CD14-positive monocyte (primary cell): Measurements from ENCODE around the gene FNDC5. TPM values are rescaled to one million over a fixed set of nuclear protein-coding genes. Genes with fewer than 3 reads are reported as not detected.

Experiments used
- DNase-seq, 3 donors: peaks; one replicate each; pipeline ENCODE4 v3.0.0-alpha.2; 2011 to 2022
- H2AFZ ChIP-seq: 2 replicates; pipeline ENCODE4 v1.6.0; 2012; ENCODE audit warnings: mild to moderate bottlenecking, low read depth, low read length, inconsistent platforms; ENCODE audit not compliant: insufficient read depth, poor library complexity, severe bottlenecking
- H3K27ac ChIP-seq, 2 donors: 1 replicate in 1 of 2; 2 replicates in 1 of 2; pipeline ENCODE4 v1.5.1; 2012 to 2013; ENCODE audit warnings: low read length in 2 of 2, control low read depth in 1 of 2, inconsistent platforms in 1 of 2, low read depth in 1 of 2, mild to moderate bottlenecking in 1 of 2
- H3K27me3 ChIP-seq, 2 donors: one replicate each; pipeline versions ENCODE4 v1.6.0 to v1.6.1; 2011 to 2013; ENCODE audit warnings: low read length in 2 of 2; ENCODE audit not compliant: control insufficient read depth in 2 of 2, insufficient read depth in 2 of 2
- H3K36me3 ChIP-seq, 2 donors: replicated peaks in 1 of 2; 1 replicate in 1 of 2; 2 replicates in 1 of 2; pipeline versions ENCODE4 v1.5.1 to v1.6.1; 2012 to 2013; ENCODE audit warnings: low read length in 2 of 2, control low read depth in 1 of 2, inconsistent platforms in 1 of 2, mild to moderate bottlenecking in 1 of 2; ENCODE audit not compliant: insufficient read depth in 2 of 2, control insufficient read depth in 1 of 2
- H3K4me1 ChIP-seq, 2 donors: 1 replicate in 1 of 2; 2 replicates in 1 of 2; pipeline versions ENCODE4 v1.5.1 to v1.6.1; 2012 to 2013; ENCODE audit warnings: low read length in 2 of 2, control low read depth in 1 of 2, inconsistent platforms in 1 of 2, mild to moderate bottlenecking in 1 of 2, moderate library complexity in 1 of 2; ENCODE audit not compliant: insufficient read depth in 2 of 2, control insufficient read depth in 1 of 2
- H3K4me2 ChIP-seq: replicated peaks from 2 replicates; pipeline ENCODE3; 2012; ENCODE audit warnings: low read length, moderate library complexity, mild to moderate bottlenecking; ENCODE audit not compliant: poor library complexity, severe bottlenecking; ENCODE audit errors: extremely low read depth
- H3K4me3 ChIP-seq, 3 experiments: fragments of 200-600 bp in 1 of 3; sonication (generic) in 1 of 3; replicated peaks in 1 of 3; 1 replicate in 2 of 3; 2 replicates in 1 of 3; pipeline ENCODE4 v1.5.1; 2011 to 2013; ENCODE audit warnings: low read length in 3 of 3, mild to moderate bottlenecking in 3 of 3, control low read depth in 2 of 3, low read depth in 2 of 3, inconsistent platforms in 1 of 3, moderate library complexity in 1 of 3
- H3K79me2 ChIP-seq: 2 replicates; pipeline ENCODE4 v1.6.0; 2012; ENCODE audit warnings: mild to moderate bottlenecking, control low read depth, inconsistent platforms, low read length, moderate library complexity; ENCODE audit not compliant: insufficient read depth
- H3K9ac ChIP-seq: 2 replicates; pipeline ENCODE4 v1.6.0; 2017; ENCODE audit warnings: low read length, mild to moderate bottlenecking; ENCODE audit not compliant: insufficient read depth, poor library complexity, severe bottlenecking
- H3K9me3 ChIP-seq, 2 donors: replicated peaks in 1 of 2; 1 replicate in 1 of 2; 2 replicates in 1 of 2; pipeline versions ENCODE4 v1.5.1 to v1.6.1; 2012 to 2013; ENCODE audit warnings: low read length in 2 of 2, control low read depth in 1 of 2; ENCODE audit not compliant: control insufficient read depth in 1 of 2, insufficient read depth in 1 of 2
- H4K20me1 ChIP-seq: 2 replicates; pipeline ENCODE4 v1.6.0; 2012; ENCODE audit warnings: mild to moderate bottlenecking, low read length, control low read depth, moderate library complexity; ENCODE audit not compliant: insufficient read depth
- H3K27ac Mint-ChIP-seq, 7 donors: one replicate each; pipeline ENCODE4 v1.8.0; 2020; ENCODE audit warnings: mild to moderate bottlenecking in 7 of 7, mixed read lengths in 7 of 7, moderate library complexity in 6 of 7, inconsistent platforms in 2 of 7
- H3K27me3 Mint-ChIP-seq, 3 donors: one replicate each; pipeline ENCODE4 v1.8.0; 2021 to 2022; ENCODE audit warnings: low read depth in 3 of 3, mild to moderate bottlenecking in 3 of 3, mixed read lengths in 3 of 3, moderate library complexity in 3 of 3, inconsistent platforms in 1 of 3
- H3K36me3 Mint-ChIP-seq, 2 donors: one replicate each; pipeline ENCODE4 v1.8.0; 2020; ENCODE audit warnings: mixed read lengths in 2 of 2, inconsistent platforms in 1 of 2, mild to moderate bottlenecking in 1 of 2
- H3K4me1 Mint-ChIP-seq: one replicate; pipeline ENCODE4 v1.8.0; 2020; ENCODE audit warnings: mild to moderate bottlenecking, mixed read lengths
- H3K4me3 Mint-ChIP-seq, 2 donors: one replicate each; pipeline ENCODE4 v1.8.0; 2020; ENCODE audit warnings: mild to moderate bottlenecking in 2 of 2, mixed read lengths in 2 of 2, moderate library complexity in 1 of 2
- H3K9me3 Mint-ChIP-seq, 7 donors: one replicate each; pipeline ENCODE4 v1.8.0; 2020 to 2022; ENCODE audit warnings: mixed read lengths in 7 of 7, mild to moderate bottlenecking in 6 of 7, moderate library complexity in 6 of 7, inconsistent platforms in 2 of 7
- CTCF ChIP-seq: fragments of 200-600 bp; IDR thresholded peaks from one replicate; pipeline ENCODE4 v1.8.0; 2022; ENCODE audit warnings: antibody characterized with exemption, mild to moderate bottlenecking
- WGBS: methylation state at CpG from one replicate; pipeline ENCODE4 v1.1.5; 2013; ENCODE audit warnings: missing lambda C conversion rate; ENCODE audit not compliant: insufficient coverage; 5-methylcytosine and 5-hydroxymethylcytosine counted together
- intact Hi-C, 2 donors: fragments of 100-400 bp; cut with micrococcal nuclease; formaldehyde crosslinking; loops; one replicate each; pipeline versions ENCODE4 v1.15.0 to v1.15.1; 2023
- polyA plus RNA-seq, 3 donors: library from polyadenylated mRNA; depleted of rRNA in 1 of 3; unstranded in 2 of 3; stranded (reverse) in 1 of 3; fragments of 300-500 nt in 2 of 3; fragments of >200 nt in 1 of 3; fragmentation: Illumina TruSeq in 2 of 3; gene quantifications; 1 replicate in 2 of 3; 2 replicates in 1 of 3; pipeline ENCODE4 v1.2.3, GENCODE V29; 2012 to 2021

FNDC5 gene
- polyA plus RNA-seq, 3 donors: not detected

- Histone ChIP-seq H3K27ac (no peak overlapping the region), H4K20me1 (no peaks in the 10 kb centered on the region), H3K27me3 (peaks cover 23 to 35% of the 10 kb centered on the region in 2 donors), H3K9me3 (no peaks in the 10 kb centered on the region), H3K4me2 (no peak overlapping the region), H2AFZ (no peak overlapping the region), H3K4me3 (no peak overlapping the region), H3K79me2 (no peaks in the 10 kb centered on the region), H3K4me1 (no peaks in the 10 kb centered on the region), H3K9ac (no peak overlapping the region), H3K36me3 (peaks cover 2 to 4% of the 10 kb centered on the region in 2 donors)
- Mint-ChIP-seq H3K36me3 (peaks cover 16 to 30% of the 10 kb centered on the region in 2 donors), H3K4me1 (peaks cover 10% of the 10 kb centered on the region), H3K9me3 (peaks cover 0 to 7% (median 2%) of the 10 kb centered on the region in 7 donors), H3K27ac (peak overlapping the region in 1 of 7 donors; percentile 31), H3K27me3 (peaks cover 39 to 47% (median 43%) of the 10 kb centered on the region in 3 donors), H3K4me3 (peak overlapping the region in 1 of 2 donors; percentile 82)
- TF ChIP-seq CTCF: no peak
- DNase-seq: no peak
- 100% methylated on average over 3 of the region's 9 CpGs for WGBS
- intact Hi-C loops: no loop called here
Measured at GRCh38 chr1:32868806-32869455, 1.8 kb downstream of the FNDC5 start.

GRCh38 chr1:32868085-32868484 is 2.6 kb downstream of the FNDC5 start:
- TF ChIP-seq CTCF: no peak
- H3K27ac Mint-ChIP-seq: no peak overlapping the region
- 95% methylated on average over 10 of the region's 13 CpGs for WGBS

More at GRCh38 chr1:32868085-32868484, 2.6 kb downstream of the FNDC5 start:
- H3K36me3 ChIP-seq: peaks cover 6 to 11% of the 10 kb centered on the region in 2 donors
- Mint-ChIP-seq H3K36me3 (peaks cover 21 to 35% of the 10 kb centered on the region in 2 donors), H3K27me3 (peaks cover 37 to 40% (median 40%) of the 10 kb centered on the region in 3 donors), H3K9me3 (peaks cover 0 to 7% (median 2%) of the 10 kb centered on the region in 7 donors), H3K4me3 (no peak overlapping the region), H3K4me1 (peaks cover 10% of the 10 kb centered on the region)
- peaks cover 23 to 35% of the 10 kb centered on the region in 2 donors for H3K27me3 ChIP-seq
- no peak overlapping the region for H3K27ac ChIP-seq
- no peak overlapping the region for H3K4me3 ChIP-seq
- no peaks in the 10 kb centered on the region for H3K9me3 ChIP-seq
- DNase-seq: no peak
- H3K9ac ChIP-seq: no peak overlapping the region
- no peaks in the 10 kb centered on the region for H4K20me1 ChIP-seq
- no peak overlapping the region for H2AFZ ChIP-seq
- no peak overlapping the region for H3K4me2 ChIP-seq
- no peaks in the 10 kb centered on the region for H3K79me2 ChIP-seq
- no peaks in the 10 kb centered on the region for H3K4me1 ChIP-seq
- intact Hi-C loops: no loop called here
